Cerebellar nuclear complex (tissue), 1 donor: Measurements from ENCODE around the gene SLC35G3.
"Not testable (repeated sequence)": the region's sequence is repeated elsewhere in the genome, so short reads cannot be mapped to it uniquely, and the experiment has no call there.

Experiments
- DNase-seq, 2 experiments: peaks; one replicate each; lab custom pipeline; 2025; lab: John Stamatoyannopoulos, UW

SLC35G3 gene

GRCh38 chr17:35210741-35211140 is 16.5 kb upstream of the SLC35G3 start:
- no peak for DNase-seq

DNA sequence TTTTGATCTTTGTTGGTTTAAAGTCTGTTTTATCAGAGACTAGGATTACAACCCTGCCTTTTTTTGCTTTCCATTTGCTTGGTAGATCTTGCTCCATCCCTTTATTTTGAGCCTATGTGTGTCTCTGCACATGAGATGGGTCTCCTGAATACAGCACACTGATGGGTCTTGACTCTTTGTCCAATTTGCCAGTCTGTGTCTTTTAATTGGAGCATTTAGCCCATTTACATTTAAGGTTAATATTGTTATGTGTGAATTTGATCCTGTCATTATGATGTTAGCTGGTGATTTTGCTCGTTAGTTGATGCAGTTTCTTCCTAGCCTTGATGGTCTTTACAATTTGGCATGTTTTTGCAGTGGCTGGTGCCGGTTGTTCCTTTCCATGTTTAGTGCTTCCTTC is 8.4 kb upstream of the SLC35G3 start:
- DNase-seq: not testable (repeated sequence)

DNA sequence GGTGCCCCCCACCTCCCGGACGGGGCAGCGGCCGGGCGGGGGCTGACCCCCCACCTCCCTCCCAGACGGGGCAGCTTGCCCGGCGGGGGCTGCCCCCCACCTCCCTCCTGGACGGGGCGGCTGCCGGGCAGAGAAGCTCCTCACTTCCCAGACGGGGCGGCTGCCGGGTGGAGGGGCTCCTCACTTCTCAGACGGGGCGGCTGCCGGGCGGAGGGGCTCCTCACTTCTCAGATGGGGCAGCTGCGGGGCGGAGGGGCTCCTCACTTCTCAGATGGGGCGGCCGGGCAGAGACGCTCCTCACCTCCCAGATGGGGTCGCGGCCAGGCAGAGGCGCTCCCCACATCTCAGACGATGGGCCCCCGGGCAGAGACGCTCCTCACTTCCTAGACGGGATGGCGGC is 869 bp upstream of the SLC35G3 start:
- DNase-seq: not testable (repeated sequence)

DNA sequence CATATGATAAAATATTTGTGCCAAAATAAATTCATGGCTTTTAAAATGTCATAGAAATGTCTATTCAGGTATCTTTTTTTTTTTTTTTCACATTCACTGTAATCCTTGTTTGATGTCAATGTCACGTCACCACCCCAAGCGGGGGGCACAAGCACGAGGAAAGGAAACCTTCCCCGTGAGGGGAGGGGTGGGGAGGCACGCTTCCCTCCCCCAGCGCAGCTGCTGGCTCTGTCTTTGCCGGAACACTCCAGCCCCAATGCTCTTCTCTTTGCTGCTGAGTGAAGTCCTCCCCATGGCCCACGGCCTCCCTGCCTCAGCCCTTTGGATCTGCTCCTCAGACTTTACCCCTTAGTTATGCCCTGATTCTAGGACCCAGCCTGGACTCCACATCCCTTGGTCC is 1.5 kb downstream of the SLC35G3 start:
- no peak for DNase-seq

GRCh38 chr17:35191001-35191695 is 3.0 kb downstream of the SLC35G3 start:
- DNase-seq: no peak

GRCh38 chr17:35189291-35189690 is 4.9 kb downstream of the SLC35G3 start:
- DNase-seq: no peak

DNA sequence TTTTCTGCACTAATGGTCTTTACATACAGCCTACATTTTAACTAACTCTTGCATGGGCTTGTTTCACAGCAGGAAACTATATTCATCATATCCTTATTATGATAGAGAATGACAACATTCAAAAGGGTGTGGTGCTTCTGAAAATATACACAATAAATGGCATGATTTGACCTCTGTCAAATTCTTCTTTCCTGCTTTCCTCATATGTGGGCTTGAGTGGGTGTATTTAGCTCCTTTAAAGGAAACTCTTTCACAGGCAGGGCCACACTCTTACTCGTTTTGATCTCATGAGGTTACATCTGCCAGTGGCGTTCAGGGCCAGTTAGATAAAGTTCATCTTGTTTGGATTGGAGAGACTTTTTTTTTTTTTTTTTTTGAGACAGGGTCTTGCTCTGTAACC is 6.1 kb downstream of the SLC35G3 start:
- DNase-seq: no peak

DNA sequence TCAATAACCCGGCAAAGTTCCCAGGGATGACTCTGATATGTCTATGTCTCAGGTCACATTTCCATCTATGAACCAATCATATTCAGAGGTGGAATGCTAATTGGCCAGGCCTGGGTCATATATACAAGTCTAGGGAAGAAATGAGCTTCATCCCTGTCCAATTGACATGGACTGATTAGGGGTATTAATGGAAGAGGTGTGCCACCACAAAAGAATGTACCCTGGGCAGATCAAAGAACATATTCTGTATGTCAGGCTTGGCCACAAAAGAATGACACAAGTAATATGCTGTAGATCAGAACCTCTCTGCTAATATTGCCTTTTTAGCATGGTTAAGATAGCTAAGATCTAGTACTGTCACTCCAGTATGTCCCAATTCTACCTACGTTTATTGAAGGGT is 6.7 kb downstream of the SLC35G3 start:
- DNase-seq: no peak

GRCh38 chr17:35185849-35186248 is 8.3 kb downstream of the SLC35G3 start:
- DNase-seq: no peak

GRCh38 chr17:35184274-35184673 is 9.9 kb downstream of the SLC35G3 start:
- no peak for DNase-seq

GRCh38 chr17:35183332-35183731 is 10.9 kb downstream of the SLC35G3 start:
- no peak for DNase-seq

DNA sequence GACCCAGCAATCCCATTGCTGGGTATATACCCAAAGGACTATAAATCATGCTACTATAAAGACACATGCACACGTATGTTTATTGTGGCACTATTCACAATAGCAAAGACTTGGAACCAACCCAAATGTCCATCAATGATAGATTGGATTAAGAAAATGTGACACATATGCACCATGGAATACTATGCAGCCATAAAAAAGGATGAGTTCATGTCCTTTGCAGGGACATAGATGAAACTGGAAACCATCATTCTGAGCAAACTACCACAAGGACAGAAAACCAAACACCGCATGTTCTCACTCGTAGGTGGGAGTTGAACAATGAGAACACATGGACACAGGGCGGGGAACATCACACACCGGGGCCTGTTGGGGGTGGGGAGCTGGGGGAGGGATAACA is 14.8 kb downstream of the SLC35G3 start:
- DNase-seq: not testable (repeated sequence)

GRCh38 chr17:35176897-35177296 is 17.3 kb downstream of the SLC35G3 start:
- DNase-seq: no peak

- no peak for DNase-seq
Measured at GRCh38 chr17:35175638-35176415, 18.4 kb downstream of the SLC35G3 start.

DNA sequence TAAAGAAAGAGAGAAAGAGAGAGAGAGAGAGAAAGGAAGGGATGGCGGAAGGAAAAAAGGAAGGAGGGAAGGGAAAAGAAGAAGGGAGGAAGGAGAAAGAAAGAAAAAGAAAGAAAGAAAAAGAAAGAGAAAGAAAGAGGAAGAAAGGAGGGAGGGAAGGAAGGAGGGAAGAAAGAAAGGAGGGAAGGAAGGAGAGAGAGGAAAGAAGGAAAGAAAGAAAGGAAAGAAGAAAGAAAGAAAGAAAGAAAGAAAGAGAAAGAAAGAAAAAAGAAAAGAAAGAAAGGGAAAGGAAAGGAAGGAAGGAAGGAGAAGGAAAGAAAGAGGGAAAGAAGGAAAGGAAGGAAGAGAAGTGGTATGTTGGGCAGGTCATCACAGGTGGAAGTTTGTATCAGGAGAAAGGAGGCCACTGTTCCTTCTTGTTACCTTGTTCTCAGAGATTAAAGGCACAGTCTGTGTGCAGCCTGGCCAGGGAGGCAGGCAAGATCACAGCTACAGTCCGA is 19.3 kb downstream of the SLC35G3 start:
- no peak for DNase-seq

DNA sequence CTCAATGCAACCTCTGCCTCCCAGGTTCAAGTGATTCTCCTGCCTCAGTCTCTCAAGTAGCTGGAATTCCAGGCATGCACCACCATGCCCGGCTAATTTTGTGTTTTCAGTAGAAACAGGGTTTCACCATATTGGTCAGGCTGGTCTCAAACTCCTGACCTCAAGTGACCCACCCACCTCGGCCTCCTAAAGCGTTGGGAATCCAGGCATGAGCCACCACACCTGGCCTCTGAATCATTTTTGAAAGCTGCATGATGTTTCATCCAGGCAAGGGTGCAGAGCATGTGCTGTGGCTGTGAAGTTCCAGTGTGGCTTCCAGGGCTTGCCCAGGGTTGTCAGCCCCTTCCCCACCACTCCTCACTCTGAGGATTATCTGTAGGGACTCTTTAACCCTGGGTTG is 21.9 kb downstream of the SLC35G3 start:
- not testable (repeated sequence) for DNase-seq

DNA sequence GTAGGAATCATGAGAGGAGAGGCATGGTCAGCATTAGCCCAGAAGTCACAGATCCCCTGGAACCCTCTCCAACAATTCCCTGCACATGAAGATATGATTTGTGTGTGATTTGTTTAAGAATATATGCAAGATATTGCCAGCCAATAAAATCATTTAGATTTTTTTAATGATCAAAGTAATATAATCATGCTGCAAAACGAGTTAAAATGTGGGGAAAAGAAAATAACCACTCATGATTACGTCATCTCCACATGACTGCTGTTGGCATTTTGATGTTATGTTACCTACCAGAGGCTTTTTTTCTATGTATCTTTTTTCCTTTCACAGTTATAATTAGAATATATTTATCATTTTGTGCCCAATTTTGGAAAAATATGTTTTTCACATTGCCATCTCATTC is 22.4 kb downstream of the SLC35G3 start:
- DNase-seq: no peak

DNA sequence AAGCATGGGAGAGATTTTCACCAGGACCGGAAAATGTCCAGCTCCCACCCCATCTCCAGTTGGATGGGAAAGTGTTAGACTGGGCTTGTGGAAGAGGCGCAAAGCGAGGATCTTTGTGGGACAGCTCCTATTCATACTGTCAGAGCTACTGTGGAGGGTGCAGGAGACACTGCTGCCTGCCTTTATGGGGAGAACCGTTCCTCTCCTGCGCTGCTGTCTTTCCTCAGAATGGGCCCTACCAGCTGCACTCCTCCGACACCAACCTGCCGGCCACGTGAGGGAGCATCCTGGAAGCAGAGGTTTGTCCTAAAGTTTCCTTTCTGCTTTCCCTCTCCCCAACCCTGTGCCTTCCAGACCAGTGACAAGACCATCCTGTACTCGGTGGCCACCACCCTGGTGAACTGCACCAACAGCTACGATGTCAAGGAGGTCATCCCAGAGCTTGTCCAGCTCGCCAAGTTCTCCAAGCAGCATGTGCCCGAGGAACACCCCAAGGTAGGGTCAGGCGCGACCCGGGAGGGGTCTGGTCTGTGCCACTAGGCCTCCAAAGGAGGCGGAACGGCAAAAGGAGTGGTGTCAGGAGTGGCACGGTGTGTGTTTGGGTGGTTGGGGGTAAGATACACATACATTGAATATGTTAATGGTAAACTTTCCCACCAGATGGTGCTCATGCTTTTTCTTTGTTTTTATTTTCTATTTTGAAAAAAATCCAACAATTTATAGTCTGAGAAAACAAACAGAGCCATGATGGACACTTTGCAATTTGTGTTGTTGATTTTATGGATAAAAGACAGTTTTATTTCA is 23.0 kb downstream of the SLC35G3 start:
- DNase-seq: no peak

DNA sequence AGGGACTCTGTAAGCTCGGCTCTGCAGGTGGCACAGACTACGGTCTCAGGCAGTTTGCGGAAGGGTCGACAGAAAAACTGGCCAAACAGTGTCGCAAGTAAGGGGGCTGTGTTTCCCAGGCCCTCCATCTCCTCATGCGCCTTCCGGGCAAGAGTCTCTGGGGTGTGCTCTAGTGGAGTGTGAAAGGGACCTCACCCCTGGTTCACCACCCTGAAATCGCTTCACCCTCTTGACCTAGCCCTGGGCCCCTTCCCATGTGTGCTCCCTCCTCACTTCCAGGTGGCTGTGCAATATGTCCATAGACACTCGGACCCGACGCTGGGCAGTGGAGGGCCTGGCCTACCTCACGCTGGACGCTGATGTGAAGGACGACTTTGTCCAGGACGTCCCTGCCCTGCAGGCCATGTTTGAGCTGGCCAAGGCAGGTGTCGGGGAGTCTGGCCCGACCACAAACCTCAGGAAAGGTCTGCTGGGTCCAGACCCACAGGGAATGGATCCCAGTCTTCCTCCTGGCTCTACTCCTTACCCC is 24.3 kb downstream of the SLC35G3 start:
- DNase-seq: no peak

GRCh38 chr17:35167666-35168065 is 26.5 kb downstream of the SLC35G3 start:
- no peak for DNase-seq

GRCh38 chr17:35167046-35167445 is 27.1 kb downstream of the SLC35G3 start:
- no peak for DNase-seq

GRCh38 chr17:35166526-35166925 is 27.7 kb downstream of the SLC35G3 start:
- DNase-seq: no peak
